ENCODE measurements around the gene NCOA1. TPM values are rescaled to one million over a fixed set of nuclear protein-coding genes. Genes with fewer than 3 reads are reported as not detected.

NCOA1 gene
- polyA plus RNA-seq, 1 donor from 2014 or later: 8.7 TPM

DNA sequence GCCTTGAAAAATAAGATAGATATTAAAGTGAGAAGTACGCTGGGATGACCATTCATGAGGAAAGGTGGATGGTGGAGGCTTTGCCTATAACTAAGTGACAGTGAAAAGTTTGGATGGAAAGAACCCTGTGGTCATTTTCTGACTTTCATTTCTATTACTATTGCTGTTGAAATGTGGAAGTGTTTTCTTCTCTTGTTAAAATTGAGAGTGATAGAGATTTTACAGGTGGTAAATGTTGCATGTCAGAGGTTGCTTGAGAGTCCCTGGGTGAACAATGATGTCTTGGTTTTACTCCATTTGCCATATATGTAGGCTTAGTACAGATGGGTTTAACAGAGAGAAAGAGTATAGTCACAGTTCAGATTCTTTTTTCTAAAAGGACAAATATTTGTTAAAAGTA lies 18.4 kb downstream of the NCOA1 start:
- Mint-ChIP-seq H3K27ac (peak overlapping the region in 1 of 3 donors; percentile 80), H3K4me3 (no peak overlapping the region)

DNA sequence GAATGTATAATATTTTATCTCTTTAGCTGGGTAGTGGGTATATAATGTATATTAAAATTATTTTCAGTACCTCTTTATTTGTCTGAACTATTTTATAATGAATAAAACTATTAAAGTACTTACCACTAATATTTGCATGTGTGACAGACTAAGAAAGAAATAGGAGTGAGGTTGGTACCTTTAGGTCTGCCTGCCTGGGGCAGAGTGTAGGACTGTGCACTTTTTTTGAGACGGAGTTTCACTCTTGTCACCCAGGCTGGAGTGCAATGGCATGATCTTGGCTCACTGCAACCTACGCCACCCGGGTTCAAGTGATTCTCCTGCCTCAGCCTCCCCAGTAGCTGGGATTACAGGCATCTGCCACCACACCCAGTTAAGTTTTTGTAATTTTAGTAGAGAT lies 18.8 kb downstream of the NCOA1 start:
- Mint-ChIP-seq H3K27me3 (no peaks in the 10 kb centered on the region), H3K4me3 (no peak overlapping the region), H3K4me1 (peaks cover 44 to 50% (median 45%) of the 10 kb centered on the region in 3 donors), H3K27ac (no peak overlapping the region), H3K9me3 (no peaks in the 10 kb centered on the region), H3K36me3 (peaks cover 8% of the 10 kb centered on the region)

More for the DNA sequence above, 18.4 kb downstream of the NCOA1 start:
- no peaks in the 10 kb centered on the region for H3K9me3 Mint-ChIP-seq
- no peaks in the 10 kb centered on the region for H3K27me3 Mint-ChIP-seq
- H3K36me3 Mint-ChIP-seq: peaks cover 8% of the 10 kb centered on the region
- peaks cover 43 to 49% (median 45%) of the 10 kb centered on the region in 3 donors for H3K4me1 Mint-ChIP-seq

DNA sequence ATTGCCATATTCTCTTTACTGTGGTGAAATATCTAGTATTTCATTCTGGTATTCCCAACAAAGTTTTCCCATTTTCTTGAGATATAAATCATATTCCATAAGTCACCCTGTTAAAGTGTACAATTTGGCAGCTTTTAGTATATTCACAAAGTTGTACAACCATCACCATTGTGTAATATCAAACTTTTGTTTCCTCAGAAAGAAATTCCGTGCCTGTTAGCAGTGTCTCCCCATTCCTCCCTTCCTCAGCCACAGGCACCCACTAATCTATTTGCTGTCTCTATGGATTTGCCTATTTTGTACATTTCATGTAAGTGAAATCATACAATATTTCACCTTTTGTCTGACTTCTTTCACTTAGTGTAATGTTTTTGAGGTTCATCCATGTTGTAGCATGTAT lies 19.7 kb downstream of the NCOA1 start:
- peak overlapping the region in 1 of 3 donors; percentile 11 for H3K27ac Mint-ChIP-seq
- no peaks in the 10 kb centered on the region for H3K9me3 Mint-ChIP-seq
- H3K4me1 Mint-ChIP-seq: peaks cover 45 to 53% (median 50%) of the 10 kb centered on the region in 3 donors
- H3K36me3 Mint-ChIP-seq: peaks cover 6% of the 10 kb centered on the region
- H3K27me3 Mint-ChIP-seq: no peaks in the 10 kb centered on the region
- peak overlapping the region in 2 of 4 donors; percentile 13 to 72 for H3K4me3 Mint-ChIP-seq

- H3K27ac Mint-ChIP-seq: peak overlapping the region in 1 of 3 donors; percentile 11
- H3K9me3 Mint-ChIP-seq: no peaks in the 10 kb centered on the region
- peaks cover 44 to 54% (median 48%) of the 10 kb centered on the region in 3 donors for H3K4me1 Mint-ChIP-seq
- no peaks in the 10 kb centered on the region for H3K27me3 Mint-ChIP-seq
- H3K36me3 Mint-ChIP-seq: peaks cover 6% of the 10 kb centered on the region
- H3K4me3 Mint-ChIP-seq: peak overlapping the region in 1 of 4 donors; percentile 44
These were observed 20.1 kb downstream of the NCOA1 start for GRCh38 chr2:24511198-24511597.

- Mint-ChIP-seq H3K27me3 (no peaks in the 10 kb centered on the region), H3K36me3 (peaks cover 6% of the 10 kb centered on the region)
These were observed 20.8 kb downstream of the NCOA1 start for GRCh38 chr2:24511894-24512293.

DNA sequence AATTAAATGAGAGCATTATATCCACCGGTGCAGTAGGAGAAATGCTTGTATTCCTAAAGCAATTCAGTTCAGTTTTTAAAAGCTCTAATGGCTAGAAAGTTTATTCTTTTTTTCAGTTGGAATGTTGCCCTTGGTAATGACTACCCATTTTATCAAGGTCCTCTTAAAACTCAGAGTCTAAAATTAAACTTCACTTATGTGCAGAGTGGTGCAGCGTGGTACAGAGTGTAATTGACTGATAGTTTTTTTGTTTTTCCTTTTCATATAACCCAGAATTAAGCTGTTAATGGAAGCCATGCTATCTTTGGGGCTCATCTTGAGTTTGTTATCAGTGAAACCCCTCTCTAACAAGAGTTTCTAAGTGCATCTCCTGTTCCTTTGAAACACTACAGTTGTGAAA lies 21.4 kb downstream of the NCOA1 start:
- peaks cover 6% of the 10 kb centered on the region for H3K36me3 Mint-ChIP-seq
- H3K27ac Mint-ChIP-seq: no peak overlapping the region
- H3K4me3 Mint-ChIP-seq: no peak overlapping the region
- no peaks in the 10 kb centered on the region for H3K9me3 Mint-ChIP-seq
- H3K27me3 Mint-ChIP-seq: no peaks in the 10 kb centered on the region
- H3K4me1 Mint-ChIP-seq: peaks cover 40 to 50% (median 42%) of the 10 kb centered on the region in 3 donors

More at GRCh38 chr2:24511894-24512293, 20.8 kb downstream of the NCOA1 start:
- H3K27ac Mint-ChIP-seq: no peak overlapping the region
- no peaks in the 10 kb centered on the region for H3K9me3 Mint-ChIP-seq
- H3K4me1 Mint-ChIP-seq: peaks cover 39 to 51% (median 41%) of the 10 kb centered on the region in 3 donors
- H3K4me3 Mint-ChIP-seq: no peak overlapping the region

DNA sequence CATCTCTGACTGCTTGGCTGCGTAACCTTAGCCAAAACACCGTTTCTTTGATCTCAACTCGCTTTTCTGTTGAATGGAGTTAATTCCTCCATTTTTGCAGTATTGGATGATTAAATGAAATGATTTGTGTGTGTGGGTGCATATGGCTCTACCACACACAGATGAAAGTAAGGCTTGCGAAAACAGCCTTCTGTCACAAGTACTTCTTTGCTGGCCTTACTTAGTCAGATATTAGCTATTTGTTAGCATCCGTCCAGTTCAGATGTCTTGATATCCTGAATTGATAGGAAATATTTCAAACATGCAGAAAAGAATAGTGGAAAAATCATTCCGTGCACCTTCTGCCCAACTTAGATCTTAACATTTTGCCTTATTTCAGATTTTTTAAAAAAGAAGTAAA lies 21.8 kb downstream of the NCOA1 start:
- peaks cover 8% of the 10 kb centered on the region for H3K36me3 Mint-ChIP-seq
- no peaks in the 10 kb centered on the region for H3K9me3 Mint-ChIP-seq
- no peaks in the 10 kb centered on the region for H3K27me3 Mint-ChIP-seq
- no peak overlapping the region for H3K4me3 Mint-ChIP-seq
- H3K27ac Mint-ChIP-seq: no peak overlapping the region
- H3K4me1 Mint-ChIP-seq: peaks cover 36 to 47% (median 39%) of the 10 kb centered on the region in 3 donors

GRCh38 chr2:24513281-24514071 lies 22.4 kb downstream of the NCOA1 start:
- Mint-ChIP-seq H3K36me3 (peaks cover 8% of the 10 kb centered on the region), H3K9me3 (no peaks in the 10 kb centered on the region), H3K27ac (no peak overlapping the region), H3K27me3 (no peaks in the 10 kb centered on the region), H3K4me1 (peaks cover 35 to 46% (median 36%) of the 10 kb centered on the region in 3 donors), H3K4me3 (no peak overlapping the region)

DNA sequence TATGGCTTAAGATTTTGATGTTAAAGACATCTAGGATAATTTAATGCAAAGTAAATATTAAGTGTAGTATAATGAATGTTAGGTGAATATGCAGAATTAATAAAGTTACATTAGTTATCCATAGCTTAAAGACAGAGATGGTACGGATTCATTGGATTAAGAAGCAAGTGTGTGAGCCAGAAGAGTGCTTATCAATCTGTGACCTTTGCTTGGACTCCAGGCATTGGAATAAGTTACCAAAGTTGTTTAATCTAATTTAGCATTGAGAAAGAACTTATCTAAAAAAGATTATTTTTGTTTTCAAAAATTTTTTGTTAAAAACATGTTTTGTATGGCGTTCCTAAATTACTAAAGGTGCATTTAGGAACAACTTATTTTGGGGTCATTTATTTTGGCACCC lies 23.8 kb downstream of the NCOA1 start:
- Mint-ChIP-seq H3K27me3 (no peaks in the 10 kb centered on the region), H3K27ac (no peak overlapping the region), H3K4me3 (no peak overlapping the region), H3K4me1 (peaks cover 25 to 37% (median 28%) of the 10 kb centered on the region in 3 donors), H3K9me3 (no peaks in the 10 kb centered on the region), H3K36me3 (peaks cover 8% of the 10 kb centered on the region)

GRCh38 chr2:24515335-24515734 lies 24.3 kb downstream of the NCOA1 start:
- Mint-ChIP-seq H3K4me3 (peak overlapping the region in 1 of 4 donors; percentile 43), H3K9me3 (peaks cover 0 to under 1% (median 0%) of the 10 kb centered on the region in 3 donors), H3K36me3 (peaks cover 8% of the 10 kb centered on the region)

GRCh38 chr2:24515831-24516230 lies 24.8 kb downstream of the NCOA1 start:
- H3K4me3 Mint-ChIP-seq: no peak overlapping the region
- H3K27me3 Mint-ChIP-seq: no peaks in the 10 kb centered on the region
- peaks cover 23 to 37% (median 26%) of the 10 kb centered on the region in 3 donors for H3K4me1 Mint-ChIP-seq
- H3K27ac Mint-ChIP-seq: no peak overlapping the region
- H3K36me3 Mint-ChIP-seq: peaks cover 8% of the 10 kb centered on the region
- H3K9me3 Mint-ChIP-seq: peaks cover 0 to 1% (median 0%) of the 10 kb centered on the region in 3 donors

More at GRCh38 chr2:24515335-24515734, 24.3 kb downstream of the NCOA1 start:
- Mint-ChIP-seq H3K4me1 (peaks cover 25 to 38% (median 26%) of the 10 kb centered on the region in 3 donors), H3K27ac (no peak overlapping the region), H3K27me3 (no peaks in the 10 kb centered on the region)

- Mint-ChIP-seq H3K4me1 (peaks cover 22 to 33% (median 28%) of the 10 kb centered on the region in 3 donors), H3K9me3 (peaks cover 0 to 1% (median 0%) of the 10 kb centered on the region in 3 donors), H3K27ac (peak overlapping the region in 1 of 3 donors; percentile 46), H3K27me3 (no peaks in the 10 kb centered on the region), H3K36me3 (peaks cover 6% of the 10 kb centered on the region), H3K4me3 (no peak overlapping the region)
These were observed 26.2 kb downstream of the NCOA1 start for GRCh38 chr2:24517247-24517646.

DNA sequence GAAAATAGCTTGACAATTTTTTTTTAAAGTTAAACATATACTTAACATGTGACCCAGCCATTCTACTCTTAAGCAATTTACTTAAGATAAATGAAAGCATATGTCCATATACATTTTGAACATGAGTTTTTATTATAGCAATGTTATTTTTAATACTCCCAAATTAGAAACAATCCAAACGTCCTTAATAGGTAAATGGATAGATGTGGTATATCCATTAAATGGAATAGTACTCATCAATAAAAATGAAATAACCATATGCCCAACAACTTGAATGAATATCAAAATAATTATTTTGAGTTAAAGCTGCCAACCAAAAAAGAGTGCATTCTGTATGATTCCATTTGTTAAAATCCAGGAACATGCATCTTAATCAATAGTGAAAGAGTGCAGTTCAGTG lies 29.1 kb downstream of the NCOA1 start:
- H3K27ac Mint-ChIP-seq: no peak overlapping the region
- H3K4me3 Mint-ChIP-seq: peak overlapping the region in 1 of 4 donors; percentile 7
- no peaks in the 10 kb centered on the region for H3K27me3 Mint-ChIP-seq
- peaks cover 10% of the 10 kb centered on the region for H3K36me3 Mint-ChIP-seq
- peaks cover 17 to 36% (median 28%) of the 10 kb centered on the region in 3 donors for H3K4me1 Mint-ChIP-seq
- H3K9me3 Mint-ChIP-seq: peaks cover 0 to 1% (median 0%) of the 10 kb centered on the region in 3 donors

DNA sequence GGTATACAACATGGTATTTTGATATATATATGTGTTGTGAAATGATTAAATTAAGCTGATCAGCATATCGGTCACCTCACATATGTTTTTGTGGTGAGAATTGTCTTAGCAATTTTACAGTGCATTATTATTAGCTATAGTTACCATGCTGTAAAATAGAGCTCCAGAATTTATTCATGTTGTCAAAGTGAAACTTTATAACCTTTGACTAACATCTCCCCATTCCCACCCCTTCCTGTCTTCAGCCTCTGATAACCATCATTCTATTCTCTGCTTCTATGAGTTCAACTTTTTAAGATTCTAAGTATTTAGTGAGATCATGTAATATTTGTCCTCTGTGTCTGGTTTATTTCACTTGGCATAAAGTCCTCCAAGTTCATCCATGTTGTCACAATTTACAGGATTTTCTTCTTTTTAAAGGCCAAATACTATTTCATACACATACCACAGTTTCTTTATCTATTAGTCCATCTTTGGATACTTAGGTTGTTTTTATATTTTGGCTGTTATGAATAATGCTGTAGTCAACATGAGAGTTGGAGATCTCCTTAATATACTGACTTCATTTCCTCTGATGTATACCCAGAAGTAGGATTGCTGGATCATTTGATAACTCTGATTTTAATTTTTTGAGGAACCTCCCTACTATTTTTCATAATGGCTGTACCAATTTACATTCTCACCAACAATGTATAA lies 30.3 kb downstream of the NCOA1 start:
- Mint-ChIP-seq H3K36me3 (peaks cover 13% of the 10 kb centered on the region), H3K27ac (no peak overlapping the region), H3K4me3 (peak overlapping the region in 2 of 4 donors; percentile 19 to 20), H3K4me1 (peaks cover 14 to 39% (median 25%) of the 10 kb centered on the region in 3 donors), H3K27me3 (no peaks in the 10 kb centered on the region), H3K9me3 (peaks cover 0 to 1% (median 0%) of the 10 kb centered on the region in 3 donors)

Data from IgD-negative memory B cell (primary cell).